GM23338 (cell line): ENCODE measurements around the gene ONECUT3. TPM values are rescaled to one million over a fixed set of nuclear protein-coding genes. Genes with fewer than 3 reads are reported as not detected.
A peak's percentile ranks its signal among the peaks of the same experiment; 100 is the strongest.

Source experiments
- ATAC-seq: fragments of 200-7000 bp; cut with Tn5 transposase; 3 replicates; pipeline ENCODE4 v1.9.1; 2020
- DNase-seq: peaks from one replicate; pipeline ENCODE4 v3.0.0-alpha.2; 2015; ENCODE audit warnings: low spot score
- H2AFZ ChIP-seq: fragments of 200-600 bp; sonication (generic); 2 replicates; pipeline ENCODE4 v1.8.0; 2016; ENCODE audit warnings: antibody characterized with exemption, mild to moderate bottlenecking, moderate library complexity
- H3F3A ChIP-seq: fragments of 200-600 bp; sonication (generic); replicated peaks from 2 replicates; pipeline ENCODE4 v1.8.0; 2017; ENCODE audit warnings: antibody characterized with exemption, mixed run types, low read depth
- H3K27ac ChIP-seq: fragments of 200-600 bp; sonication (generic); 2 replicates; pipeline ENCODE4 v1.6.1; 2016; ENCODE audit warnings: low read depth
- H3K27me3 ChIP-seq: fragments of 200-600 bp; sonication (generic); 2 replicates; pipeline ENCODE4 v1.8.0; 2016; ENCODE audit warnings: mild to moderate bottlenecking, mixed run types, moderate library complexity; ENCODE audit not compliant: insufficient read depth
- H3K36me3 ChIP-seq: fragments of 200-600 bp; sonication (generic); 2 replicates; pipeline ENCODE4 v1.8.0; 2016; ENCODE audit warnings: mild to moderate bottlenecking; ENCODE audit not compliant: insufficient read depth
- H3K4me1 ChIP-seq: fragments of 200-600 bp; sonication (generic); 2 replicates; pipeline ENCODE4 v1.8.0; 2016; ENCODE audit warnings: mild to moderate bottlenecking, moderate library complexity; ENCODE audit not compliant: insufficient read depth
- H3K4me2 ChIP-seq: fragments of 200-600 bp; sonication (generic); 2 replicates; pipeline ENCODE4 v1.7.1; 2017; ENCODE audit warnings: mixed run types
- H3K4me3 ChIP-seq: fragments of 200-600 bp; sonication (generic); 2 replicates; pipeline ENCODE4 v1.6.1; 2016; ENCODE audit warnings: mixed run types
- H3K79me2 ChIP-seq: fragments of 200-600 bp; sonication (generic); replicated peaks from 2 replicates; pipeline ENCODE4 v1.8.0; 2017; ENCODE audit warnings: mild to moderate bottlenecking; ENCODE audit not compliant: insufficient read depth
- H3K9me2 ChIP-seq: fragments of 200-600 bp; sonication (generic); 2 replicates; pipeline ENCODE4 v1.8.0; 2017; ENCODE audit not compliant: insufficient read depth
- H4K20me1 ChIP-seq: fragments of 200-600 bp; sonication (generic); replicated peaks from 2 replicates; pipeline ENCODE4 v1.8.0; 2017; ENCODE audit warnings: mild to moderate bottlenecking; ENCODE audit not compliant: insufficient read depth
- H3K27ac Mint-ChIP-seq: 2 replicates; pipeline ENCODE4 v1.8.0; 2020; ENCODE audit warnings: inconsistent platforms, mild to moderate bottlenecking, moderate library complexity, mixed read lengths
- H3K27me3 Mint-ChIP-seq: 3 replicates; pipeline ENCODE4 v1.8.0; 2022; ENCODE audit warnings: low read depth, mild to moderate bottlenecking, moderate library complexity, mixed read lengths, inconsistent platforms; ENCODE audit not compliant: insufficient read depth, poor library complexity
- H3K36me3 Mint-ChIP-seq: 3 replicates; pipeline ENCODE4 v1.8.0; 2021; ENCODE audit warnings: low read depth, mild to moderate bottlenecking, inconsistent platforms, moderate library complexity, mixed read lengths
- H3K4me1 Mint-ChIP-seq: 3 replicates; pipeline ENCODE4 v1.8.0; 2020; ENCODE audit warnings: mild to moderate bottlenecking, inconsistent platforms, mixed read lengths
- H3K4me3 Mint-ChIP-seq: 3 replicates; pipeline ENCODE4 v1.8.0; 2021; ENCODE audit warnings: moderate library complexity, mild to moderate bottlenecking, inconsistent platforms, mixed read lengths
- H3K9me3 Mint-ChIP-seq: 3 replicates; pipeline ENCODE4 v1.8.0; 2020; ENCODE audit warnings: moderate library complexity, mild to moderate bottlenecking, inconsistent platforms, mixed read lengths
- CREB1 ChIP-seq: fragments of 250-450 bp; sonication (Bioruptor Pico); IDR thresholded peaks from 2 replicates; pipeline ENCODE4 v1.5.0; 2020; ENCODE audit warnings: low read depth, mild to moderate bottlenecking, moderate library complexity
- EZH2 ChIP-seq: fragments of 200-600 bp; sonication (generic); IDR thresholded peaks from one replicate; pipeline ENCODE4 v1.8.0; 2017; ENCODE audit warnings: antibody characterized with exemption, mild to moderate bottlenecking, low read depth; ENCODE audit not compliant: unreplicated experiment
- EZH2phosphoT487 ChIP-seq: fragments of 200-600 bp; sonication (generic); IDR thresholded peaks from one replicate; pipeline ENCODE4 v1.8.1; 2018; ENCODE audit warnings: antibody characterized with exemption; ENCODE audit not compliant: unreplicated experiment
- JUNB ChIP-seq: IDR thresholded peaks from one replicate; pipeline ENCODE4 v1.6.1; 2016; ENCODE audit warnings: antibody characterized with exemption; ENCODE audit not compliant: unreplicated experiment
- NANOG ChIP-seq: IDR thresholded peaks from 2 replicates; pipeline ENCODE4 v1.6.1; 2016; ENCODE audit warnings: antibody characterized with exemption, borderline replicate concordance
- STAT1 ChIP-seq: IDR thresholded peaks from one replicate; pipeline ENCODE4 v1.6.1; 2016; ENCODE audit warnings: antibody characterized with exemption; ENCODE audit not compliant: unreplicated experiment
- polyA plus RNA-seq: library from polyadenylated mRNA; unstranded; fragments of >200 nt; fragmentation: Nextera tagmentation; extraction: Ambion mirVana; gene quantifications from 2 replicates; pipeline ENCODE4 v1.2.1, GENCODE V29; 2016
- total RNA-seq: library from RNA; depleted of rRNA; stranded (reverse); fragments of >200 nt; shearing (Covaris generic); gene quantifications from 2 replicates; pipeline ENCODE4 v1.2.3, GENCODE V29; 2014
- TF ChIP-seq, protein P1 (sequence below): IDR thresholded peaks from 2 replicates; pipeline ENCODE4 v1.6.1; 2016; ENCODE audit warnings: antibody characterized with exemption
- TF ChIP-seq, protein P2 (sequence below): fragments of 250-450 bp; sonication (Bioruptor Pico); IDR thresholded peaks from 2 replicates; pipeline ENCODE4 v1.5.0; 2020; ENCODE audit warnings: mild to moderate bottlenecking, moderate library complexity

ONECUT3 gene
- total and polyA plus RNA-seq, 2 experiments from 2014 or later, result not detected

- Histone ChIP-seq H3K79me2 (no peaks in the 10 kb centered on the region), H3F3A (0 out of 2 replicates have a peak, but pooled peaks cover 4% of the 10 kb centered on the region), H2AFZ (no peak overlapping the region), H3K27me3 (no peaks in the 10 kb centered on the region), H3K27ac (no peak overlapping the region), H3K4me2 (no peak overlapping the region), H3K4me1 (no peaks in the 10 kb centered on the region), H3K4me3 (no peak overlapping the region), H3K36me3 (no peaks in the 10 kb centered on the region; the same call in 1 of the 2 replicates), H4K20me1 (no peaks in the 10 kb centered on the region), H3K9me2 (no peaks in the 10 kb centered on the region)
- Mint-ChIP-seq H3K4me1 (peaks cover 8% of the 10 kb centered on the region), H3K36me3 (peaks cover 37% of the 10 kb centered on the region), H3K27me3 (peaks cover 4% of the 10 kb centered on the region), H3K9me3 (no peaks in the 10 kb centered on the region), H3K4me3 (no peak overlapping the region), H3K27ac (peak overlapping the region; percentile 88)
- ATAC-seq, result no peak
- no peak for DNase-seq
- no peak for TF ChIP-seq JUNB
- TF ChIP-seq EZH2phosphoT487, result no peak
- TF ChIP-seq, protein P1, sequence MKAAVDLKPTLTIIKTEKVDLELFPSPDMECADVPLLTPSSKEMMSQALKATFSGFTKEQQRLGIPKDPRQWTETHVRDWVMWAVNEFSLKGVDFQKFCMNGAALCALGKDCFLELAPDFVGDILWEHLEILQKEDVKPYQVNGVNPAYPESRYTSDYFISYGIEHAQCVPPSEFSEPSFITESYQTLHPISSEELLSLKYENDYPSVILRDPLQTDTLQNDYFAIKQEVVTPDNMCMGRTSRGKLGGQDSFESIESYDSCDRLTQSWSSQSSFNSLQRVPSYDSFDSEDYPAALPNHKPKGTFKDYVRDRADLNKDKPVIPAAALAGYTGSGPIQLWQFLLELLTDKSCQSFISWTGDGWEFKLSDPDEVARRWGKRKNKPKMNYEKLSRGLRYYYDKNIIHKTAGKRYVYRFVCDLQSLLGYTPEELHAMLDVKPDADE, result no peak
- no peak for TF ChIP-seq CREB1
- TF ChIP-seq EZH2, result no peak
- no peak for TF ChIP-seq STAT1
- no peak for TF ChIP-seq NANOG
- TF ChIP-seq, protein P2, sequence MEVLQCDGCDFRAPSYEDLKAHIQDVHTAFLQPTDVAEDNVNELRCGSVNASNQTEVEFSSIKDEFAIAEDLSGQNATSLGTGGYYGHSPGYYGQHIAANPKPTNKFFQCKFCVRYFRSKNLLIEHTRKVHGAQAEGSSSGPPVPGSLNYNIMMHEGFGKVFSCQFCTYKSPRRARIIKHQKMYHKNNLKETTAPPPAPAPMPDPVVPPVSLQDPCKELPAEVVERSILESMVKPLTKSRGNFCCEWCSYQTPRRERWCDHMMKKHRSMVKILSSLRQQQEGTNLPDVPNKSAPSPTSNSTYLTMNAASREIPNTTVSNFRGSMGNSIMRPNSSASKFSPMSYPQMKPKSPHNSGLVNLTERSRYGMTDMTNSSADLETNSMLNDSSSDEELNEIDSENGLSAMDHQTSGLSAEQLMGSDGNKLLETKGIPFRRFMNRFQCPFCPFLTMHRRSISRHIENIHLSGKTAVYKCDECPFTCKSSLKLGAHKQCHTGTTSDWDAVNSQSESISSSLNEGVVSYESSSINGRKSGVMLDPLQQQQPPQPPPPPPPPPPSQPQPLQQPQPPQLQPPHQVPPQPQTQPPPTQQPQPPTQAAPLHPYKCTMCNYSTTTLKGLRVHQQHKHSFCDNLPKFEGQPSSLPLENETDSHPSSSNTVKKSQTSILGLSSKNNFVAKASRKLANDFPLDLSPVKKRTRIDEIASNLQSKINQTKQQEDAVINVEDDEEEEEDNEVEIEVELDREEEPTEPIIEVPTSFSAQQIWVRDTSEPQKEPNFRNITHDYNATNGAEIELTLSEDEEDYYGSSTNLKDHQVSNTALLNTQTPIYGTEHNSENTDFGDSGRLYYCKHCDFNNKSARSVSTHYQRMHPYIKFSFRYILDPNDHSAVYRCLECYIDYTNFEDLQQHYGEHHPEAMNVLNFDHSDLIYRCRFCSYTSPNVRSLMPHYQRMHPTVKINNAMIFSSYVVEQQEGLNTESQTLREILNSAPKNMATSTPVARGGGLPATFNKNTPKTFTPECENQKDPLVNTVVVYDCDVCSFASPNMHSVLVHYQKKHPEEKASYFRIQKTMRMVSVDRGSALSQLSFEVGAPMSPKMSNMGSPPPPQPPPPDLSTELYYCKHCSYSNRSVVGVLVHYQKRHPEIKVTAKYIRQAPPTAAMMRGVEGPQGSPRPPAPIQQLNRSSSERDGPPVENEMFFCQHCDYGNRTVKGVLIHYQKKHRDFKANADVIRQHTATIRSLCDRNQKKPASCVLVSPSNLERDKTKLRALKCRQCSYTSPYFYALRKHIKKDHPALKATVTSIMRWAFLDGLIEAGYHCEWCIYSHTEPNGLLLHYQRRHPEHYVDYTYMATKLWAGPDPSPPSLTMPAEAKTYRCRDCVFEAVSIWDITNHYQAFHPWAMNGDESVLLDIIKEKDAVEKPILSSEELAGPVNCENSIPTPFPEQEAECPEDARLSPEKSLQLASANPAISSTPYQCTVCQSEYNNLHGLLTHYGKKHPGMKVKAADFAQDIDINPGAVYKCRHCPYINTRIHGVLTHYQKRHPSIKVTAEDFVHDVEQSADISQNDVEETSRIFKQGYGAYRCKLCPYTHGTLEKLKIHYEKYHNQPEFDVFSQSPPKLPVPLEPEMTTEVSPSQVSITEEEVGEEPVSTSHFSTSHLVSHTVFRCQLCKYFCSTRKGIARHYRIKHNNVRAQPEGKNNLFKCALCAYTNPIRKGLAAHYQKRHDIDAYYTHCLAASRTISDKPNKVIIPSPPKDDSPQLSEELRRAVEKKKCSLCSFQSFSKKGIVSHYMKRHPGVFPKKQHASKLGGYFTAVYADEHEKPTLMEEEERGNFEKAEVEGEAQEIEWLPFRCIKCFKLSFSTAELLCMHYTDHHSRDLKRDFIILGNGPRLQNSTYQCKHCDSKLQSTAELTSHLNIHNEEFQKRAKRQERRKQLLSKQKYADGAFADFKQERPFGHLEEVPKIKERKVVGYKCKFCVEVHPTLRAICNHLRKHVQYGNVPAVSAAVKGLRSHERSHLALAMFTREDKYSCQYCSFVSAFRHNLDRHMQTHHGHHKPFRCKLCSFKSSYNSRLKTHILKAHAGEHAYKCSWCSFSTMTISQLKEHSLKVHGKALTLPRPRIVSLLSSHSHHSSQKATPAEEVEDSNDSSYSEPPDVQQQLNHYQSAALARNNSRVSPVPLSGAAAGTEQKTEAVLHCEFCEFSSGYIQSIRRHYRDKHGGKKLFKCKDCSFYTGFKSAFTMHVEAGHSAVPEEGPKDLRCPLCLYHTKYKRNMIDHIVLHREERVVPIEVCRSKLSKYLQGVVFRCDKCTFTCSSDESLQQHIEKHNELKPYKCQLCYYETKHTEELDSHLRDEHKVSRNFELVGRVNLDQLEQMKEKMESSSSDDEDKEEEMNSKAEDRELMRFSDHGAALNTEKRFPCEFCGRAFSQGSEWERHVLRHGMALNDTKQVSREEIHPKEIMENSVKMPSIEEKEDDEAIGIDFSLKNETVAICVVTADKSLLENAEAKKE, result no peak
These were observed 68.9 kb downstream of the ONECUT3 start for GRCh38 chr19:1822210-1822609.
